Endothelial cell of umbilical vein (primary cell): ENCODE results near the gene MACROD2. TPM values are rescaled to one million over a fixed set of nuclear protein-coding genes. Genes with fewer than 3 reads are reported as not detected.

ENCODE experiments used
- BruUV-seq: library from RNA; stranded (reverse); fragments of 400-500 nt; replicated peaks from 2 replicates; lab custom pipeline; 2021; lab: Mats Ljungman, UMichigan
- CTCF ChIA-PET: fragments of 300-600, 350-600 bp; sonication (Branson Sonifier 250); formaldehyde crosslinking; loops from one replicate; lab custom pipeline; 2021; ENCODE audit warnings: antibody characterized with exemption, inconsistent platforms; lab: Charles Lee
- POLR2A ChIA-PET: fragments of 300-600, 350-600 bp; sonication (Branson Sonifier 250); formaldehyde crosslinking; loops from one replicate; lab custom pipeline; 2021; ENCODE audit warnings: antibody characterized with exemption, inconsistent platforms; lab: Charles Lee
- DNase-seq: peaks from one replicate; pipeline ENCODE4 v3.0.0-alpha.2; 2011; ENCODE audit warnings: low read depth, low spot score
- FAIRE-seq: peaks from 2 replicates; lab custom pipeline; 2011; peaks lifted over from hg19 to GRCh38; lab: Jason Lieb, UNC
- H2AFZ ChIP-seq: 2 replicates; pipeline ENCODE4 v1.6.0; 2012; ENCODE audit warnings: low read depth, low read length, control low read depth, inconsistent platforms
- H3K27ac ChIP-seq: 2 replicates; pipeline ENCODE4 v1.5.1; 2011; ENCODE audit warnings: low read depth, mild to moderate bottlenecking, control low read depth, low read length, moderate library complexity; ENCODE audit not compliant: insufficient read depth
- H3K27me3 ChIP-seq, 2 experiments: 2 replicates each; pipeline versions ENCODE4 v1.6.0 to v1.6.1; 2011; ENCODE audit warnings: low read length in 2 of 2, mixed read lengths in 1 of 2; ENCODE audit not compliant: control insufficient read depth in 2 of 2, insufficient read depth in 2 of 2
- H3K36me3 ChIP-seq, 2 experiments: 2 replicates in 1 of 2; 3 replicates in 1 of 2; pipeline ENCODE4 v1.5.1; 2011; ENCODE audit warnings: low read length in 2 of 2, mild to moderate bottlenecking in 1 of 2, moderate library complexity in 1 of 2; ENCODE audit not compliant: control insufficient read depth in 2 of 2, insufficient read depth in 2 of 2; ENCODE audit errors: extremely low read depth in 1 of 2
- H3K4me1 ChIP-seq: 3 replicates; pipeline ENCODE4 v1.5.1; 2011; ENCODE audit warnings: mild to moderate bottlenecking, low read length; ENCODE audit not compliant: control insufficient read depth, insufficient read depth; ENCODE audit errors: extremely low read depth
- H3K4me2 ChIP-seq: 2 replicates; pipeline ENCODE4 v1.6.1; 2011; ENCODE audit warnings: low read length, control low read depth, mixed read lengths; ENCODE audit not compliant: insufficient read depth
- H3K4me3 ChIP-seq, 3 experiments: fragments of 200-600 bp in 1 of 3; sonication (generic), shearing (Covaris generic) in 1 of 3; replicated peaks in 1 of 3; 2 replicates each; pipeline ENCODE4 v1.5.1; 2011 to 2016; ENCODE audit warnings: control low read depth in 3 of 3, low read length in 3 of 3, mild to moderate bottlenecking in 2 of 3, inconsistent platforms in 1 of 3, low read depth in 1 of 3, moderate library complexity in 1 of 3; ENCODE audit not compliant: insufficient read depth in 1 of 3
- H3K79me2 ChIP-seq: 2 replicates; pipeline ENCODE4 v1.6.0; 2012; ENCODE audit warnings: low read length, inconsistent platforms; ENCODE audit not compliant: control insufficient read depth, insufficient read depth
- H3K9ac ChIP-seq: replicated peaks from 2 replicates; pipeline ENCODE3; 2011; ENCODE audit warnings: low read length, control low read depth; ENCODE audit not compliant: insufficient read depth; ENCODE audit errors: extremely low read depth
- H3K9me1 ChIP-seq: replicated peaks from 3 replicates; pipeline ENCODE4 v1.6.0; 2011; ENCODE audit warnings: mild to moderate bottlenecking, low read length; ENCODE audit not compliant: control insufficient read depth, insufficient read depth; ENCODE audit errors: extremely low read depth
- H3K9me3 ChIP-seq: replicated peaks from 2 replicates; pipeline ENCODE4 v1.5.1; 2012; ENCODE audit warnings: low read length, inconsistent platforms; ENCODE audit not compliant: control insufficient read depth, insufficient read depth
- H4K20me1 ChIP-seq: replicated peaks from 2 replicates; pipeline ENCODE3; 2011; ENCODE audit warnings: mild to moderate bottlenecking, low read length; ENCODE audit not compliant: control insufficient read depth, insufficient read depth; ENCODE audit errors: extremely low read depth
- CTCF ChIP-seq, 2 donors: IDR thresholded peaks; 1 replicate in 1 of 2; 2 replicates in 1 of 2; pipeline ENCODE4 v1.5.1; 2011; ENCODE audit warnings: low read length in 2 of 2, mild to moderate bottlenecking in 2 of 2, moderate library complexity in 2 of 2, control low read depth in 1 of 2, inconsistent platforms in 1 of 2, low read depth in 1 of 2; ENCODE audit not compliant: insufficient read depth in 1 of 2; ENCODE audit errors: extremely low read depth in 1 of 2
- EZH2 ChIP-seq: IDR thresholded peaks from 2 replicates; pipeline ENCODE4 v1.6.1; 2012; ENCODE audit warnings: borderline replicate concordance, low read depth, mild to moderate bottlenecking, moderate library complexity, low read length, inconsistent platforms; ENCODE audit not compliant: severe bottlenecking
- FOS ChIP-seq: IDR thresholded peaks from 2 replicates; pipeline ENCODE4 v1.6.1; 2011; ENCODE audit warnings: mild to moderate bottlenecking, low read length, moderate library complexity, borderline replicate concordance; ENCODE audit not compliant: insufficient read depth
- GATA2 ChIP-seq: IDR thresholded peaks from 2 replicates; pipeline ENCODE4 v1.7.0; 2011; ENCODE audit warnings: low read depth, mild to moderate bottlenecking, moderate library complexity, mixed read lengths, low read length; ENCODE audit not compliant: insufficient read length, insufficient read depth
- JUN ChIP-seq: IDR thresholded peaks from 2 replicates; pipeline ENCODE4 v1.6.1; 2011; ENCODE audit warnings: borderline replicate concordance, low read depth; ENCODE audit not compliant: insufficient read length, insufficient read depth
- MYC ChIP-seq: IDR thresholded peaks from one replicate; pipeline ENCODE4 v1.6.1; 2011; ENCODE audit warnings: mild to moderate bottlenecking, low read depth, low read length
- POLR2A ChIP-seq: IDR thresholded peaks from 2 replicates; pipeline ENCODE4 v1.6.1; 2012; ENCODE audit warnings: low read depth, mild to moderate bottlenecking, control low read depth, low read length
- POLR2AphosphoS5 ChIP-seq: IDR thresholded peaks from 2 replicates; pipeline ENCODE4 v1.6.1; 2012; ENCODE audit warnings: low read depth, mild to moderate bottlenecking, control low read depth, low read length, moderate library complexity; ENCODE audit not compliant: insufficient read depth
- dilution Hi-C: fragments of 300-500 bp; cut with MboI; formaldehyde crosslinking; loops from one replicate; pipeline ENCODE4 v1.15.0; 2019; ENCODE audit warnings: low sequenced_read_pairs; ENCODE audit not compliant: extremely low pct_ligation_motif_present
- intact Hi-C: fragments of 100-400 bp; cut with micrococcal nuclease; formaldehyde crosslinking; loops from one replicate; pipeline ENCODE4 v1.10.0; 2022
- polyA plus RNA-seq, 4 experiments: library from polyadenylated mRNA; depleted of rRNA in 3 of 4; stranded (reverse) in 3 of 4; unstranded in 1 of 4; fragments of >200 nt; gene quantifications; 2 replicates each; pipeline versions ENCODE4 v1.2.1 to v1.2.3, GENCODE V29; 2011 to 2012; ENCODE audit warnings: missing spikeins in 1 of 4
- total RNA-seq: library from RNA; stranded (reverse); gene quantifications from 2 replicates; pipeline ENCODE4 v1.2.3, GENCODE V29; 2021
- TF ChIP-seq, protein P1 (sequence below): IDR thresholded peaks from 2 replicates; pipeline ENCODE4 v1.6.1; 2011; ENCODE audit not compliant: insufficient read depth, insufficient read length

The MACROD2 gene
- total and polyA plus RNA-seq, 2 donors (not counting 3 experiments of a cell fraction or from before 2014, with no cell fraction given): 0.11 to 0.73 TPM

DNA sequence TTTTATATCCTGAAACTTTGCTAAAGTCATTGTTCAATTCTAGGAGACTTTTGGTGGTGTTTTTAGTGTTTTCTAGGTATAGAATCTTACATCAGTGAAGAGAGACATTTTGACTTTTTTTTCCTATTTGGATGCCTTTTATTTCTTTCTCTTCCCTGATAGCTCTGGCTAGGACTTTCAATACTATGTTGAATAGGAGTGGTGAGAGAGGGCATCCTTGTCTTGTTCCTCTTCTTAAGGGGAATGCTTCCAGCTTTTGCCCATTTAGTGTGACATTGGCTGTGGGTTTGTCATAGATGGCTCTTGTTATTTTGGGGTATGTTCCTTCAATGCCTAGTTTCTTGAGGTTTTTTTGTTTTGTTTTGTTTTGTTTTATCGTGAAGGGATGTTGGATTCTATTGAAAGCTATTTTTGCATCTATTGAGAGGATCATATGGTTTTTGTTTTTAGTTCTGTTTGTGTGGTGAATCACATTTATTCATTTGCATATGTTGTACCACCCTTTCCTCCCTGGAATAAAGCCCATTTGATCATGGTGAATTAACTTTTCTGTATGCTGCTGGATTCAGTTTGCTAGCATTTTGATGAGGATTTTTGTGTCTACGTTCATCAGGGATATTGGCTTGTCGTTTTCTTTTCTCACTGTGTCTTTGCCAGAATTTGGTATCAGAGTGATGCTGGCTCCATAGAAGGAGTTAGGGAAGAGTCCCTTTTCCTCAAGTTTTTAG lies 882.1 kb downstream of the MACROD2 start:
- no peaks in the 10 kb centered on the region for H3K9me3 ChIP-seq
- FAIRE-seq (no peak), DNase-seq (no peak)
- dilution Hi-C loops: no loop called here
- no peak overlapping the region for H3K9ac ChIP-seq
- no peaks in the 10 kb centered on the region for H3K79me2 ChIP-seq
- H2AFZ ChIP-seq: no peak overlapping the region
- H3K36me3 ChIP-seq: no peaks in the 10 kb centered on the region
- H4K20me1 ChIP-seq: no peaks in the 10 kb centered on the region
- no peak overlapping the region for H3K27ac ChIP-seq
- no peaks in the 10 kb centered on the region for H3K9me1 ChIP-seq
- no peak overlapping the region for H3K4me3 ChIP-seq
- no peak for TF ChIP-seq MYC
- TF ChIP-seq FOS: no peak
- TF ChIP-seq CTCF (IDR thresholded peaks at IDR 0.05; ENCODE audit: extremely low read depth in 1 of 2, insufficient read depth in 1 of 2, low read depth in 1 of 2, low read length in 2 of 2): no peak
- TF ChIP-seq GATA2: no peak
- TF ChIP-seq, protein P1, sequence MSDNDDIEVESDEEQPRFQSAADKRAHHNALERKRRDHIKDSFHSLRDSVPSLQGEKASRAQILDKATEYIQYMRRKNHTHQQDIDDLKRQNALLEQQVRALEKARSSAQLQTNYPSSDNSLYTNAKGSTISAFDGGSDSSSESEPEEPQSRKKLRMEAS: no peak
- no peak for TF ChIP-seq JUN
- TF ChIP-seq POLR2A: no peak
- TF ChIP-seq EZH2: no peak
- TF ChIP-seq POLR2AphosphoS5: no peak
- intact Hi-C loops: no loop called here
- ChIA-PET POLR2A (no interaction called here), CTCF (no interaction called here)
- no TSS peak for BruUV-seq
- peaks cover 10% of the 10 kb centered on the region for H3K4me1 ChIP-seq
- H3K27me3 ChIP-seq: no peaks in the 10 kb centered on the region
- H3K4me2 ChIP-seq: no peak overlapping the region
